ENCODE results near the gene TESMIN. TPM values are rescaled to one million over a fixed set of nuclear protein-coding genes. Genes with fewer than 3 reads are reported as not detected.

The TESMIN gene
- total RNA-seq, 1 donor from 2014 or later, result 0.46 TPM

DNA sequence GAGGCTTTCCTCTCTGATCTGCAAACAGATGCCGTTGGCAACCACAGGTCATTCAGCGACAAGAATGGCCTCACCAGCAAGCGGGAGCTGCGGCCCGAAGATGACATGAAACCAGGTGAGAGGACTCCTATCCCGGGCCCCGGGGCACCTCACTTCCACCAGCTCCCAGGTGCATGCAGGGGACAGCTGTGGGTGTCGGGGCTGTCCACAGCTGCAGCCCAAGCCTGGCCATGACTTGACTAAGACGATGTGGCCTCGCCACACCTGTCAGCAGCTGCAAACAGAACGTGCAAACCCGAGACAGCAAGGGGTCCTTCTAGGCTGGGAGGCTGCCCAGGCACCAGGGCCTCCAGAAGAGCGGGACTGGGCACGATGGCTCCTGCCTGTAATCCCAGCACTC, 63.3 kb downstream of the TESMIN start:
- intact Hi-C loops (cut with DNase I), result no loop called here
- no peak for DNase-seq (ENCODE audit: low spot score)

DNA sequence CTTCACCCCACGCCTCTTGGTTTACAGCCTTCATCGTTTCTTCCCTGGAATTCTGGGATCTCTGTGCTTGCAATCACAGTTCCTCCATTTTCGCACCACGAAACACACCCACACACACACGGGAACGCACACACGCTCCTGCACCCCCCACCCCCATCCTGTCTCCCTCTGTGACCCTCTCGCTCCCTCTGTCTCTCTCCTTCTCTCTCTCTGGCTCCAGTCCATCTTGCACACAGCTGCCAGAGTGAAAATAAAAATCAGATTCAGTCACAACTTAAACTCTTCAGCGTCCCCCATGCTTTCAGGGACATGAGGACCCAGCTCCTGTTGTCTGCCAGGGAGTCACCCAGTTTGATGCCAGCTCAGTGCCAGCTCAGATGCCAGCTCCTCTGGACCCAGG, 64.0 kb downstream of the TESMIN start:
- no peak for DNase-seq (ENCODE audit: low spot score)
- intact Hi-C loops (cut with DNase I), result no loop called here

DNA sequence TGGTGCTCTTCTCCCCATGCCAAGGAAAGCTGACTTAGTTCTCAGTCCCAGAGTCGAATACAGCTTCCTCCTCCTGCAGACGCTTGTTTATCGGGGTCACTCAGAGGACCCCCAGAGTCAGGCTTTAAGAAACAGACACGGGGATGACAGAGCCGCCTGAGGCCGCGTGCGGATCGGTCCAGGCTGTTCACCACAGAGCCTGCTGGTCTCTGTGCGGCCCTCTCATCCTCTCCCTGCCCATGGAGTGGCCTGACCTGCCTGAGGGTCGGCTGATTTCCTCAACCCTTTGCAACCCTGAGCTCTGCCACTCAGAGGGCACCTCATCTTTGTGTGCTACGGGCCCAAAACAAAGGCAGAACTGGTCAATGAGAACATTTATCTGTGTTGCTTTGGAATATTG, 64.8 kb downstream of the TESMIN start:
- intact Hi-C loops (cut with DNase I), result no loop called here
- DNase-seq (ENCODE audit: low spot score), result no peak

DNA sequence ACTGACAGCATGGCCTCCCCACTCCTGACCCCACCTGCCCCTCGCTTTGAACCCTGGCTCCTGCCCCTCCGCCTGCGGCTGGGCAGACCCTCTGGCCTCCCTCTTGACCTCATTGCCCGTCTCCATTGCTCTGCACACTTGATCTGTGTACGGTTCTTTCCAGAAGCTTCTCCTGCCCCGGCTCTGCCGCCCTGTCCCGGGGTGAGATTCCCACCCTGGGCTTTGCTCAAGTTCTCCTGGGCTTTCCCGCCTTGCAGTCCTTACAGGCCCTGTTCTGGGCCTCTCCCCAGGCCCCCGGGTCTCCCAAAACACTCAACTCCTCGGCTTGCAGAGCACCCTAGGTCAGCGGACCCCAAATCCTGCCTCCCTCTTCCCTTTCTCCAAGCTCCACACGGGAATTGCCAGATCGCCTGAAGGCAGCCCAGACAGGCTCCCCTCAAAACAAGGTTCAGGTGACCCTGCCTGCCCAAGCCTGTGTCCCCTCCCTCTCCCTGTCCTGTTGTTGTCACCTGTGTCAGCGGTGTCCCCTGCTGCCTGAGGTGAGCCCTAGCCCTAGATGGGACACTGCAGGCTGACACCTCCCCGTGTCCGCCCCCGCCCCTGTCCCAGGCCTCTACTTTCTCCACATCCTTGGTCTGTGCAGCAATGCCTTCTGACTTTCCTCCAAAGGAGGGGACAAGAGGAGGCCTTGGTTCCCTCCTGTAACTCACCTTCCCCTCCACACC, 65.5 kb downstream of the TESMIN start:
- DNase-seq (ENCODE audit: low spot score), result peak; percentile 64
- intact Hi-C loops (cut with DNase I), result no loop called here

DNA sequence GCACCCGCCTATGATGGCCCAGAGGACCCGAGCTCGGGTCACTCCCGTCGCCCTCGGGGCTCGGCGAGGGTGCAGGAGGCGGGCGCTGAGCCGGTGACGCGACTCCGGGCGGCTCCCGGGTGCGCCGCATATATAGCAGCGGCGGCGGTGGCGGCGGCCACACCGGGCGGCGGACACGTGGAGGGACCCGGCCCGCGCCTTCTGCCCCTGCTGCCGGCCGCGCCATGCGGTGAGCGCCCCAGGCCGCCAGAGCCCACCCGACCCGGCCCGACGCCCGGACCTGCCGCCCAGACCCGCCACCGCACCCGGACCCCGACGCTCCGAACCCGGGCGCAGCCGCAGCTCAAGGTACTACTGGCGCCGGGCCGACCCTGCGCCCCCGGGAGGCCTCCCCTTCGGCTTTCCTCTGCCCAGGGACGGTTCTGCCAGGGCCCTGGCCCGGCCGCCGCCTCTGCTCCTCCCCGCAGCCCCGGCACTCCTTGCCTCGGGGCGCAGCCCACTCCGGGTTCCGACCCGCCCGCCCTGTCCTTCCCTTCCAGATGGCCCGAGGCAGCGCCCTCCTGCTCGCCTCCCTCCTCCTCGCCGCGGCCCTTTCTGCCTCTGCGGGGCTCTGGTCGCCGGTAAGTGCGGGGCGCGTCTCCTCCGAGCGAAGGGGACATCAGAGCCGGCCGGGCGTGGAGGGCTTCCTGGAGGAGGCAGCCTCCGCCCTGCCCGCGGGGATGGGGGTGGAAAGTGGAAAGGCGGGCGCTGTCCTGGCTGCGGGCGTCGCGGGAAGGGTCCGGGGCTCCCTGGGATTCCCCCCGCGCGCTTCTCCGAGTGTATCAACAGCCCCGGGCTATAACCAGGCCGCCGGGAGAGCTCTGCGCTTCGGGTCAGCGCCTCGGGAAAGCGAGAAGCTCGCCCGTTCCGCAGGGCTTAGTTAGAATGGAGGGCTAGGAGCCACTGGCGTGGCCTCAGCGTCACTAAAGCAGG, 66.6 kb downstream of the TESMIN start, which contains the start of gene GAL:
Gene GAL (plus strand): TSS at position 160 of the 972 bp plus-strand sequence. CDS start 380 bp downstream, at position 540.
- intact Hi-C loops (cut with DNase I), result no loop called here

DNA sequence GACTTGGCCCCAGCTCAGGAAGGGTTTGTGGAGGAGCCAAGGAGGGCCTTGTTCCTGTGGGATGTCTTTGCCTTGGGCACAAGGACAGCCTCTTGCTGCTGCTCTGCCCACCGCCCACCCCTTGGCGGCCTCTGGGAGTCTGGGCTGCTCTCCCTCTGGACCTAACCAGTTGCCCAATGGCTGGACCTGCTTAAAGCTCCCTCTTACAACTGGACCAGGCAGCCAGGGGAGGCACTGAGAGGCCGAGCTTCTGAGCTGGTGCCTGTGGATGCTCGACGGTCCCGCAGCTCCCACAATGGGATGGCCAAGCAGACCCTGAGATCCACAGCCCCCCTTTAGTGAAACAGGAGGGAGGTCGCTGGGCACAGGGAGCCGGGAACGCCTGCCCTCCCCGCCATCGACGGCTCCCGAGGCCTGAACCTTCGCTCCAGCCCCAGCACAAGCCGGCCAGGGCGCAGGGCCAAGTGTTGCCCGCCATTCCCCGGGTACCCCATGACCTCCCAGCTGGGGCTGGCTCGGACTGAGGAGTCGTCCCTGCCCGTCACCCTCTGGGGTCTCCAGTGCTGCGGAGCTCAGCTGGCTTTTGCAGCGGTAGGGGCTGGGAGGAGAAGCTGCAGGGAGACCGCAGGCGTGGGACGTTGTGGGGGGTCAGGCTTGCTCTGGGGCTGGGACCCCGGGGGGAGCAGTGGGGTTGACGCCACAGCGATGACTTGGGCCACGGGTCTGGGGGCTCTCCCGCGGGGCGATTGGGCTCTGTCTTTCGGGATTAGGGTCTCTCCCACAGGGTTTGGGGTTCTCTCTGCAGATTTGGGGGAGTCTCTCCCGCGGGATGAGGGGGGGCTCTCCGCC, 67.6 kb downstream of the TESMIN start:
- intact Hi-C loops (cut with DNase I), result no loop called here
- peak; percentile 65 for DNase-seq (ENCODE audit: low spot score)

More for the DNA sequence above, 66.6 kb downstream of the TESMIN start, which contains the start of gene GAL:
- peak; percentile 69 for DNase-seq (ENCODE audit: low spot score)

DNA sequence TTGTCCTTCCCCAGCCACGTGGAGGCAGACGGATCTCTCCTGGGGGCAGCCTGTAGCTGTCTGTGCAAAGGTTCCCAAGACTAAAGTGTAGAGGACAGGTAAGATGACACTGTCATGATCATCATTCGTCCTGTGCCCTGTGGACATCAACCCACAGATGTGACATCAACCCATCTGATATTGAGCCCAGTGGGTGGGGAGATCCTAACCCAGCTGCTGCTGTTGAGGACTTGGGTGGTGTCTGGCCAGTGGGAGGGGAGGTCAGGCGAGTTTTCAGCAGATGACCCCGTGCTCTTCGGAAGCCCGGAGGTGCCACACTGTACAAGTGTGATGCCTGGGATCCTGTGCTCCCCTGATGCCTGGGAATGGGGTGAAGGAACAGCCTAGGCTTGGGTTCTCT, 68.2 kb downstream of the TESMIN start:
- intact Hi-C loops (cut with DNase I), result no loop called here
- peak; percentile 46 for DNase-seq (ENCODE audit: low spot score)

DNA sequence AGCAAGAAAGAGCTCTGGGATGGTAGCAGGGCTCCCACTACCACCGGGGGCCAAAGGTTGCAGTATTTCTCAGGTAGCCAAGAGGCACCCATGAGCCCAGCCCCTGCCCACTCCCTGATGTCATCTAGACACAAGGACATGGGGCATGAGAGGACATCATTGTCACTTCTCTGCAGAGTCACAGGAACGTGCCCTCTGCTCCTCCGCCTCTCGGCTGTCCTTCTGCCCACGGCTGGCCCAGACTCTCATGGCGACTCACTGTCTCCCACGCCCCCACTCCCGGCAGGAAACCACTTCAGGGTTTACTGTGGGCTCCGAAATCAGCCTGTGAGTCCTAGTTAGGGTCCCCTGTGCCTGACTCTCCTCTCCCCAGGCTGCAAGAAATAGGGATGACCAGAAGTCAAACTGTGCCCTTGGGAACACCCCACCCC, 68.8 kb downstream of the TESMIN start:
- DNase-seq (ENCODE audit: low spot score), result peak; percentile 39
- intact Hi-C loops (cut with DNase I), result no loop called here

DNA sequence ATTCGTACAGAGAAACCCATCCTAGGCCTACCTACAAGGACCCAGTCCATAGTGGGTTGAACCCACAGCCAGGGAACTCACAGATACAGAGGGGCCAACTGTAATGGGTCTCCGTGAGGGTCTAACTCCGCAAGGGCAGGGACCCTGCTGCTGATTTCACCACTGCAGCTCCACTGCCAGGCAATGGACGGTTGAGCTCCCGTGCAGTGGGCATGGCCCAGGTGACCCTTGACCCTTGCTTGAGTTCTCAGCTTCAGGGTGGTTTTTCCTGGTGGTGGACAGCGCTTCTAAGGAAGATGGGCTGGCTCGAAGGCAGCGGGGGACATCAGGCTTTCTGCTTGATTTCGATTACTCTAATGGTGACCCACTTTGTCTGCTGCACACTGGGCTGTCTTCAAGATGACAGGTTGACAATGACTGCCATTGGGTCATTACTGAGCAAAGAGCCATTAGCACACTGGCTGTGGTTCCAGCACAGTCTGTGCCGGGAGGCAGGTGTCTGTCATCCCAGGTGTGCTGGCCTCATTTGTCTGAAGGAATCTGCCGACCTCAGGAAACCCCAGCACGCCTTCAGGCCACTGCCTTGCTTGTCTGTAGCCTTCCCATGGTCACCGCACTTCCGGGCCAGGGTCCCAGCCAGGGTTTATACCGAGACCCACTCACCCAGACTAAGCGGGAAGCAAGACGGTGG, 70.6 kb downstream of the TESMIN start:
- intact Hi-C loops (cut with DNase I), result no loop called here
- peak; percentile 24 for DNase-seq (ENCODE audit: low spot score)

DNA sequence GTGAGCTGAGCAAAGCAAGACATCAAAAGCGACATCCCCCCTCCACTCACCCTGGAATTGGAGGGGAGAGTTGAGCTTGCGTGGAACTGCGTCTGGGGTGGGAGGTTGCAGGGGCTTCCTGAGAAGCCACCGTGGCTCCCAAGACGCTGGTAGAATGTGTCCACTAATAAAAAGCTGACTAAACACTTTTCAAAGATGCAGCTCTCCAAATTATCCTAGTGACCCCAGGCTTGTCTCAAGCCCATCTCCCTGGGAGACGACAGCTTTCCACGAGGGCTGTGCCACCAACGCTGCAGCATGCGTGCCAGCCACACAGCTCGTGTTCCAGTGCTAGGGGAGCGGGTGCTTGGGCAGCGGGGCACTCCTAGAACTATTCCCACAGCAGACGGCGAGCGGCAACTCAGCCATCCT, 73.3 kb downstream of the TESMIN start:
- intact Hi-C loops (cut with DNase I), result no loop called here
- peak; percentile 29 for DNase-seq (ENCODE audit: low spot score)

DNA sequence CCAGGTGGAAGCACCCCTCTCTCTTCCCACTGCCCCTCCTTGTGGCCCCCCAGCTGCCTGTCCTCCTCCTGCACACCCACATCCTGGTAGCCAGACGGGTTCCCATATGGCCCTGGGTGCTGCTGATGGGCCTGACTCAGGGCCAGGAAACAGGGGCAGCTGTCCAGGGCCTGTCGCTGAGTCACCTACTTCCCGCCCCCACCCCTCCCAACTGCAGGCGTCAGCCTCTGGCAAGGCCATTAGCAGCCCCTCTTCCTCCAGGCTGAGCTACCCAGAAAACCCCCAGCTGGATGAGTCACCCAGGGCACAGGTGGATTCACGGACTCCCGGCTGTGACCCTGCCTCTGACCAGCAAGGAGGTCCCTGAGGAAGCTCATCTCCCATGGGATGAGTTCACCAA, 73.9 kb downstream of the TESMIN start:
- DNase-seq (ENCODE audit: low spot score), result peak; percentile 80
- intact Hi-C loops (cut with DNase I), result no loop called here

DNA sequence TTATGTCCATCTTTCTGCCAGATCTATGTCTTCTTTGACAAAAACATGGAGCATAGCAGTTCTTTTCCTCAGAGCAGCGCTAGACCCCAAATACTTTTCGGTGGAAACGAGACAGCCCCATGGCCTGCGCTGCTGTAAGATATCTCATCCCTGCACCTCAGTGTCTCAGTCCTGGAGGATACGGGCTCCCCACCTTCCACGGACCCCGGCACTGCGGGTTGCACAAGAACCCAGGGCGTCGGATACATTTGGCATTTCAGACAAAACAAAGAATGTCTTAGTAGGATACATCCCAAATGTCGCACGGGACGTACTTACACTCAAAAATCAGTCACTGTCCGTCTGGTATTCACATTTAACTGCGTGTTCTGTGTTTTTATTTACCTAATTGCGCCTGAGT, 76.9 kb downstream of the TESMIN start:
- intact Hi-C loops (cut with DNase I), result no loop called here
- no peak for DNase-seq (ENCODE audit: low spot score)

DNA sequence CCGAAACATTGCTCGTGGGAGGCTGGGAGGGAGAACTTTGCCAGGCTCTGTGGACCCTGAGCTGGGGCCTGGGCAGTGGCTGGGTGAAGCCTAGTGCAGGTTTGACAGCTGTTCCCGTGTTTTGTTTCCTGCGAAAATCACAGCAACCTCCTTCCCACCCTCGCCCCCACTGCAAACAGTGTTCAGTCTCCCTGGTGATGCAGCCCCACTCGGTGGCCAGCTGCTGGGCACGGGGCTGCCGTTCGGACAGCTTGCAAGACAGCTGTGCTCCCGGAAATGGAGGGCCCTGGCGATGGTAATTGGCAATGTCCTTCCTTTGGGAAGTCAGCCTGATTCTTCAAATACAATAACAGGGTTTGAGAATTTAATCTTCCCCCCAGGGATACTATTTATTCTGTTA, 77.3 kb downstream of the TESMIN start:
- intact Hi-C loops (cut with DNase I), result no loop called here

DNA sequence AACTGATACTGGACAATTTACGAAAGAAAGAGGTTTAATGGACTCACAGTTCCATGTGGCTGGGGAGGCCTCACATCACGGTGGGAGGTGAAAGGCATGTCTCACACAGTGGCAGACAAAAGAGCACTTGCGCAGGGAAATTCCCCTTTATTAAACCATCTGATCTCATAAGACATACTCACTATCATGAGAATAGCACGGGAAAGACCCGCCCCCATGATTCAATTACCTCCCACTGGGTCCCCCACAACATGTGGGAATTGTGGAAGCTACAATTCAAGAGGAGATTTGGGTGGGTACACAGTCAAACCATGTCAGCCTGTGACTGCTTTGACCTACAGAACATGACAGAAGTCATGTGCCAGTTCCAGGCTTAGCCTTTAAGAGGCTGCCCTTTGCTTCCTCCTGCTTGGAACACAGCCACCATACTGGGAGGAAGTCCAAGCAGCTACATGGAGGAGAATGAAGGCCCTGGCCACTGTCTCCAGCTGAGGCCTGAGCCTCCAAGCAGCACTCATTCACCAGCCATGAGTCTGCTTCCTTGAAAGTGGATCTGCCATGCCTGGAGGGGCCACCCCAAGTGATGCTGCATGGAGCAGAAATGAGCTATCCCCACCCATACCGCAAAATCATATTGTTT, 77.9 kb downstream of the TESMIN start:
- intact Hi-C loops (cut with DNase I), result no loop called here
- no peak for DNase-seq (ENCODE audit: low spot score)

More for the DNA sequence above, 77.3 kb downstream of the TESMIN start:
- no peak for DNase-seq (ENCODE audit: low spot score)

DNA sequence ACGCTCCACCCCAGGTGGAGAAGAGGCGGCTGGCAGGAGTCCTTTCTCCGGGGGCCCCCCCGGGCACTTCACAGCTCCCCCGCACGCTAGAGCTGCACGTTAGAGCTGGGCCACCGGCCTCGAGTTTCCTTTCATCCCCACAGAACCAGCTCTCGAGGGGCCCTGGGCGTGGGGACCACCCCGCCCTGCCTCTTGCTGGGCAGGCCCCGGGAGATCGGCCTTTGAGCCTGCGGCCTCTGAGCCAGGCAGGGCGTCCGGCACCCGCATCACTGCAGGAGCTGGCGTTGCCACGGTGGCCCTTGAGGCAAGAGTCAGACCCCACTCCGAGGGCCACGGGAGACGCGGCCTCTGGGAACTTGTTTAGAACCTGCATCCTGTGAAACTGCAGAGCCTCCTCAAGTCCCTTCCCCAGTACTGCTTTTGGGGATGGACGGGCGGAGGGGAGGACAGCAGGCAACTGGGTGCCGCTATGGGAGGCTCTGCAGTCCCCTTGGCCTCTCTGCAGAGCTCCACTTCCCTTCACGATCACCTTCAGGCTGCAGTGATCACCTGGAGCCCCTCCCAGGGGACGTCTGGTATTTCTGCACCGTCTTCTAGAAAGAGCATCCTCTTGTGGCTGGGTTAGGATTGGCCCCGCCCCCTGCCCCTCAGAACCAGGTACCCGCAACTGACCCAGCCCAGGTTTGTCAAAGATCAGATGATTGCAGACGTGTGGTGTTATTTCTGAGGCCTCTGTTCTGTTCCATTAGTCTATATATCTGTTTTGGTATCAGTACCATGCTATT, 80.9 kb downstream of the TESMIN start:
- DNase-seq (ENCODE audit: low spot score), result no peak
- intact Hi-C loops (cut with DNase I), result no loop called here

DNA sequence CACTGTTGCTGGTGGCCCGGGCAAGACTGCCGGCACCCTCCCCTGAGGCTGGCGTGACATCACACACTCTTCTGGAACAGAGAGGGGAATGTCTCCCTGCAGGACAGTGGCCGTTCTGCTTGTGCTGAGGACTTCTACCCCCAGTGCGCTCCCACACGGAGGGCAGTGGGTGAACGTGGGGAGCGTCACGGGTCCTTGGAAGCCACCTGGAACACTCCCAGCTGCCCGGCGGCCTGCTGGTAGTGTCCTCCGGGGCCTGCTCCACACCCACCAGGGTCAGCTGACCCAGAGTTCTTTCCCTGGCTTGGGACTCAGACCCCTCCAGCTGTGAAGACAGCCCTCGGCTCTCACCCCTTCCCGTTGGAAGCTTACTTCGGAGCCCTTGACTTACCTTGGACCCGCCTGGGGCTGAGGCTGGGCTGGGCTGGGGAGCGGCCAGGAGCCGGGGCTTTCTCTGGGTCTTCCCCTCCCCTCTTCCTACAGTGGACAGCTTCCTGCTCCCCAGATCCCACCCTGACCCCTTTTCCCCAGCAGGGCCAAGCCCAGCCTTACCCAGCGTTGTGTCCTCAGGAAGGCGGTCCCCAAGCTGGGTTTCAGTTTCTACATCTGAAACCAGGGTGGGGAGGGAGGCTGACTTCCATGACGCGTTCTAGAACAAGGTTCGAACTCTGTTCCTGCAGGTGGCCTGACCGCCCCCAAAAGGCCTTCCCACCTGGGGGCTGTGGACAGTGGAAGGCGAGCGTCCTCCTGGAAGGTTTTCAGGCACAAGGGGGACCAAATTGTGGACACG, 81.8 kb downstream of the TESMIN start:
- intact Hi-C loops (cut with DNase I), result no loop called here
- DNase-seq (ENCODE audit: low spot score), result no peak

Data from cardiac septum (tissue), 1 donor.